Retinal pigment epithelial cell (primary cell): ENCODE results near the gene TCN2.
"Not testable (repeated sequence)": the region's sequence is repeated elsewhere in the genome, so short reads cannot be mapped to it uniquely, and the experiment has no call there.

Source experiments
- DNase-seq: peaks from one replicate; pipeline ENCODE4 v3.0.0-alpha.2; 2010; ENCODE audit warnings: low read depth
- H3K4me3 ChIP-seq: 2 replicates; pipeline ENCODE4 v1.5.1; 2011; ENCODE audit warnings: mild to moderate bottlenecking, low read length, control low read depth, moderate library complexity
- TF ChIP-seq, protein P1 (sequence below): conservative IDR thresholded peaks from 2 replicates; pipeline ENCODE4 v1.5.1; 2011; ENCODE audit warnings: low read depth, low read length, control low read depth, inconsistent platforms

Gene TCN2

DNA sequence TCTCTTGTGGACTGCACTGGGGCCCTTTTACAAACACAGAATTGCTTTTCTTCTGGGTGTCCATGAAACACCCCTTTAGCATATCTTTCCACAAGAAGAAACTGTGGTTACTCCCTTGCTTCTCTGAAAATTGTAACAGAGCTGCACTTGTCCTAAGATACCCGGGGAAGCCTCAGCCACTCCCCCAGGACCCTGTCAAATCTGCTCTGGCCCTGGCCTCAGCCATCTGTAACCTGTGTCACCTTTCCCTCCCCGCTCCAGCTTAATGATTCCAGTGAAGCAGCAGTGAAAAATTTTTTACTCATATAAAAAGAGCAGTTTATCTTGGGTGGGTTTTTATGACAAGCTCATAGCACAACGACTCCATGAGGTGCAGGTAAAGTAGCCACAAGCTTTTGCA lies 64.1 kb downstream of the TCN2 start:
- DNase-seq = no peak
- TF ChIP-seq, protein P1, sequence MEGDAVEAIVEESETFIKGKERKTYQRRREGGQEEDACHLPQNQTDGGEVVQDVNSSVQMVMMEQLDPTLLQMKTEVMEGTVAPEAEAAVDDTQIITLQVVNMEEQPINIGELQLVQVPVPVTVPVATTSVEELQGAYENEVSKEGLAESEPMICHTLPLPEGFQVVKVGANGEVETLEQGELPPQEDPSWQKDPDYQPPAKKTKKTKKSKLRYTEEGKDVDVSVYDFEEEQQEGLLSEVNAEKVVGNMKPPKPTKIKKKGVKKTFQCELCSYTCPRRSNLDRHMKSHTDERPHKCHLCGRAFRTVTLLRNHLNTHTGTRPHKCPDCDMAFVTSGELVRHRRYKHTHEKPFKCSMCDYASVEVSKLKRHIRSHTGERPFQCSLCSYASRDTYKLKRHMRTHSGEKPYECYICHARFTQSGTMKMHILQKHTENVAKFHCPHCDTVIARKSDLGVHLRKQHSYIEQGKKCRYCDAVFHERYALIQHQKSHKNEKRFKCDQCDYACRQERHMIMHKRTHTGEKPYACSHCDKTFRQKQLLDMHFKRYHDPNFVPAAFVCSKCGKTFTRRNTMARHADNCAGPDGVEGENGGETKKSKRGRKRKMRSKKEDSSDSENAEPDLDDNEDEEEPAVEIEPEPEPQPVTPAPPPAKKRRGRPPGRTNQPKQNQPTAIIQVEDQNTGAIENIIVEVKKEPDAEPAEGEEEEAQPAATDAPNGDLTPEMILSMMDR = no peak
- H3K4me3 ChIP-seq = no peak overlapping the region

DNA sequence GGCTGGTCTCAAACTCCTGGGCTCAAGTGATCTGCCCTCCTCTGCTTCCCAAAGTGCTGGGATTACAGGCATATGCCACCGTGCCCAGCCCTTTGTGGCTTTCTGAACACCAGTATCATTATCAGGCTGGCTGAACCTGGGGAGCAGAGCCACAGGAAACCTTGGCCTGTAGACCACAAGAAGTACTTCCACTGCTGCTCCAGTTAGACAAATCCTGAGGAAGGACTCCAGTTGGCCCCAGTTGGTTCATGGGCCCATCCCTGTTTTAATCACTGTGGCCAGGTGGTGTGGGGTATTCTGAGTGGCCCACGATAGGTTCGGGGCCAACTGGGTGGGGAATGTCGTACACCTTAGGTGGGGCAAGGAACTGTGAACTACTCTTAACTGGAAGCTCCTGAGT lies 66.2 kb downstream of the TCN2 start:
- no peak overlapping the region for H3K4me3 ChIP-seq
- TF ChIP-seq, protein P1 = no peak
- no peak for DNase-seq

DNA sequence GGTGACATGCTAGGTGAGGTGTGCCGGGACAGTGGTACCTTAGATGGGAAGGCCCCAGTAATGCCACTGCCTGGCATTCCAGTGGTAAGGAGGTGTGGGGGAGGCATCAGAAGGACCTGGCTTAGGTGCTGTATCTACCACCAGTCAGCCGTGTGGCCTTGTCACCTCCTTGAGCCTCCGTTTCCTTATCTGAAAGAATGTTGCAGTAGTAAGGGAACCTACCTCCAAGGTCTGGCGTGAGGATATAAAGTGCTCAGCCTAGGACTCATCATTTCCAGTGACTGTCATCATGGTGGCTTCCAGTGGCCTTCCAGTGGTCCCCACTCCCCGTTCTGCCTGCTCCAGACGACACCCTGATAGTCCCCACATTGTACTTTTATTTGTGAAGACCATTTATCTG lies 67.5 kb downstream of the TCN2 start:
- TF ChIP-seq, protein P1 = no peak
- no peak overlapping the region for H3K4me3 ChIP-seq
- DNase-seq = no peak

DNA sequence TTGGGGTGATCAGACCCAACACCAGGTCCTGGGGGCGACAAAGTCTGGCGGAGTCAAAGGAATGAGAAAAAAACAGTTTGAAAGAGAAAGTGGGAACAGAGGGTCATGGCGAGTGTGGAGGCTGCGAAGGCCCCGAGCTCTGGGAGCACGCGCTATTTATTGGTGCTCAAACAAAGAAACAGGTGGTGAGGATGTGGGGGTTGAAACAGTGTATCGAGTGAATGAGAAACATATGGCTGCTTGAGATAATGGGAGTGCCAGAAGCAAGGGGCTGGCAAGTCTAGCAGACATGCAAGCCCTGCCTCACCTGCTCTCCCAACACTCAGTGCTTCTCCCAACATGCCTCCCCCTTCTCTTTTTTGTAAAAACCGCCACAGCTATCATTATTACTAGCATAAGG lies 68.5 kb downstream of the TCN2 start:
- H3K4me3 ChIP-seq = no peak overlapping the region
- TF ChIP-seq, protein P1 = no peak
- no peak for DNase-seq

DNA sequence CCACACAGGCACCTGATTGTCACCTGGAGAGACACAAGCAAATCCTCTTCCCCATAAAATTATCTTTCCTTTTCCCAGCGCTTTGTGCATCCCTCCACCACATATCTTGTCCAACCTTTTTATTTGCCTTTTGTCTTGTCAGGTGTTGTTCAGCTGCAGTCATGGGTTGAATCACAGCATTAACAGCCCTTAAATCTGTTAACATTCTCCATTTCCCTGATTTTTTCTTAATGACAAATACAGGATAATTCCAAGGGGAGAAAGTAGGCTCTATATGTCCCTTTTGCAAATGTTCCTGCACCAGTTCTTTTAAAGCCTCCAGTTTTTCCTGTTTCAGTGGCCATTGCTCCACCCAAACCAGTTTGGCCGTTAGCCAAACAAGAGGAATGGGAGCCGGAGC lies 69.6 kb downstream of the TCN2 start:
- not testable (repeated sequence) for H3K4me3 ChIP-seq, DNase-seq
